B cell (primary cell): ENCODE data around the gene TCF12.

Source experiments
- EZH2 ChIP-seq: IDR thresholded peaks from 2 replicates; pipeline ENCODE4 v1.6.1; 2012; ENCODE audit warnings: borderline replicate concordance, low read depth, mild to moderate bottlenecking, moderate library complexity, low read length; ENCODE audit not compliant: insufficient read depth, poor library complexity, severe bottlenecking
- TF ChIP-seq, protein P1 (sequence below): fragments of 200-600 bp; IDR thresholded peaks from one replicate; pipeline ENCODE4 v1.8.0; 2022; ENCODE audit warnings: antibody characterized with exemption, mild to moderate bottlenecking

DNA sequence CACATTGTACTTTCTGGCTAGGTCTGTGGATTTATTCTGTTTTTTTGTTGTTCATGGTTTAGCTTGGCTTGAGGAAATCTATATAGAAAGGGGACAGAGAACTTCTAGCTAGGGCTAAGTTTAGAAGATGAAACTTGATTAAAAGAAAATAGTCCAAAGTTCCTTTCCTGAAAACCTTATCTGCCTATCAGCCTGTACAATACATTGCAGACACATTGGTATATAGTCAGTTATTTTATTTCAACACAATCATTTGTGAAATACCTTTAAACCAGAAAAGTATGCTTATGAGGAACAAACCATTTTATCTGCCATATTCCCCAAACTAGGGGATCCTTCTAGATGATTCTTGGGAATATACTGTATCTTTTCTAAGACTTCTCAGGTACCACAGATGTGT lies 310.6 kb downstream of the TCF12 start:
- no peak for TF ChIP-seq EZH2
- TF ChIP-seq, protein P1, sequence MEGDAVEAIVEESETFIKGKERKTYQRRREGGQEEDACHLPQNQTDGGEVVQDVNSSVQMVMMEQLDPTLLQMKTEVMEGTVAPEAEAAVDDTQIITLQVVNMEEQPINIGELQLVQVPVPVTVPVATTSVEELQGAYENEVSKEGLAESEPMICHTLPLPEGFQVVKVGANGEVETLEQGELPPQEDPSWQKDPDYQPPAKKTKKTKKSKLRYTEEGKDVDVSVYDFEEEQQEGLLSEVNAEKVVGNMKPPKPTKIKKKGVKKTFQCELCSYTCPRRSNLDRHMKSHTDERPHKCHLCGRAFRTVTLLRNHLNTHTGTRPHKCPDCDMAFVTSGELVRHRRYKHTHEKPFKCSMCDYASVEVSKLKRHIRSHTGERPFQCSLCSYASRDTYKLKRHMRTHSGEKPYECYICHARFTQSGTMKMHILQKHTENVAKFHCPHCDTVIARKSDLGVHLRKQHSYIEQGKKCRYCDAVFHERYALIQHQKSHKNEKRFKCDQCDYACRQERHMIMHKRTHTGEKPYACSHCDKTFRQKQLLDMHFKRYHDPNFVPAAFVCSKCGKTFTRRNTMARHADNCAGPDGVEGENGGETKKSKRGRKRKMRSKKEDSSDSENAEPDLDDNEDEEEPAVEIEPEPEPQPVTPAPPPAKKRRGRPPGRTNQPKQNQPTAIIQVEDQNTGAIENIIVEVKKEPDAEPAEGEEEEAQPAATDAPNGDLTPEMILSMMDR, result no peak
